Activated CD4-positive, alpha-beta T cell treated with anti-CD3 and anti-CD28 coated beads, Interleukin-2, Interleukin-6, amounts not matched to agents 100 ng/mL and 50 ng/mL, durations not matched to agents 16 hours and 8 hours (primary cell): Measurements from ENCODE around the gene NRTN.

Experiments
- DNase-seq: peaks from one replicate; pipeline ENCODE4 v3.0.0-alpha.2; 2020

NRTN gene

GRCh38 chr19:5790559-5791520 lies 14.0 kb upstream of the NRTN start, which contains the start of gene DUS3L:
DUS3L (minus strand) TSS chr19:5791163; CDS start chr19:5791141, 22 bp downstream.
- DNase-seq, result peak; percentile 98

GRCh38 chr19:5792224-5792623 lies 12.6 kb upstream of the NRTN start:
- no peak for DNase-seq

GRCh38 chr19:5793188-5793587 lies 11.7 kb upstream of the NRTN start:
- no peak for DNase-seq

- no peak for DNase-seq
These were observed 9.4 kb upstream of the NRTN start for GRCh38 chr19:5795382-5795919.

- DNase-seq, result no peak
These were observed 6.6 kb upstream of the NRTN start for GRCh38 chr19:5798244-5798643.

GRCh38 chr19:5799247-5800241 lies 5.3 kb upstream of the NRTN start:
- no peak for DNase-seq

- no peak for DNase-seq
These were observed 4.3 kb upstream of the NRTN start for GRCh38 chr19:5800361-5801270.

GRCh38 chr19:5801796-5802619 lies 2.9 kb upstream of the NRTN start:
- DNase-seq, result no peak

GRCh38 chr19:5803441-5803751 lies 1.5 kb upstream of the NRTN start:
- no peak for DNase-seq

GRCh38 chr19:5803752-5804515 lies 933 bp upstream of the NRTN start:
- peak; percentile 96 for DNase-seq

GRCh38 chr19:5805462-5806132 lies 730 bp downstream of the NRTN start:
- DNase-seq, result peak; percentile 55

GRCh38 chr19:5806133-5806489 lies 1.2 kb downstream of the NRTN start:
- no peak for DNase-seq

- no peak for DNase-seq
These were observed 2.0 kb downstream of the NRTN start for GRCh38 chr19:5806905-5807304.

GRCh38 chr19:5808120-5808816 lies 3.4 kb downstream of the NRTN start:
- DNase-seq, result no peak

- no peak for DNase-seq
These were observed 4.2 kb downstream of the NRTN start for GRCh38 chr19:5809053-5809452.

GRCh38 chr19:5809469-5809868 lies 4.6 kb downstream of the NRTN start:
- no peak for DNase-seq

GRCh38 chr19:5811117-5811516 lies 6.2 kb downstream of the NRTN start:
- no peak for DNase-seq

GRCh38 chr19:5814123-5814851 lies 9.4 kb downstream of the NRTN start:
- no peak for DNase-seq

GRCh38 chr19:5814852-5815246 lies 10.0 kb downstream of the NRTN start:
- no peak for DNase-seq
